Thyroid gland (tissue), 4 donors: ENCODE results near the gene DCDC1. TPM values are rescaled to one million over a fixed set of nuclear protein-coding genes. Genes with fewer than 3 reads are reported as not detected.

ENCODE experiments used
- DNase-seq, 2 donors: peaks; one replicate each; pipeline ENCODE4 v3.0.0-alpha.2; 2019
- H3K27ac ChIP-seq, 3 donors: fragments of 200-600 bp; sonication (generic); 1 replicate in 2 of 3; 2 replicates in 1 of 3; pipeline ENCODE4 v1.5.1; 2016 to 2019; ENCODE audit warnings: mild to moderate bottlenecking in 1 of 3, moderate library complexity in 1 of 3
- H3K27me3 ChIP-seq: fragments of 200-600 bp; sonication (generic); one replicate; pipeline ENCODE4 v1.5.1; 2019
- H3K36me3 ChIP-seq, 2 donors: fragments of 200-600 bp; sonication (generic); one replicate each; pipeline ENCODE4 v1.5.1; 2016 to 2019
- H3K4me1 ChIP-seq, 2 donors: fragments of 200-600 bp; sonication (generic); one replicate each; pipeline ENCODE4 v1.5.1; 2017 to 2019
- H3K4me3 ChIP-seq, 3 donors: fragments of 200-600 bp; sonication (generic); replicated peaks in 1 of 3; 1 replicate in 2 of 3; 2 replicates in 1 of 3; pipeline ENCODE4 v1.5.1; 2016; ENCODE audit warnings: mild to moderate bottlenecking in 1 of 3
- H3K9me3 ChIP-seq: fragments of 200-600 bp; sonication (generic); one replicate; pipeline ENCODE4 v1.5.1; 2017
- POLR2A ChIP-seq, 2 donors: fragments of 450-650 bp; IDR thresholded peaks; one replicate each; pipeline ENCODE4 v1.6.1; 2017; ENCODE audit warnings: antibody characterized with exemption in 2 of 2, mild to moderate bottlenecking in 2 of 2, moderate library complexity in 1 of 2
- WGBS, 2 donors: methylation state at CpG; one replicate each; pipeline ENCODE4 v1.1.5; 2017; 5-methylcytosine and 5-hydroxymethylcytosine counted together
- intact Hi-C: fragments of 100-400 bp; cut with DNase I; formaldehyde crosslinking; loops from one replicate; pipeline ENCODE4 v1.15.1; 2023
- total RNA-seq, 4 donors: library from RNA; depleted of rRNA; stranded (reverse); fragments of >200 nt; gene quantifications; one replicate each; pipeline ENCODE4 v1.2.3, GENCODE V29; 2016
- TF ChIP-seq, protein P1 (sequence below), 6 experiments: fragments of 200-600 bp in 3 of 6; fragments of 450-650 bp in 3 of 6; sonication (generic) in 3 of 6; IDR thresholded peaks; one replicate each; pipeline ENCODE4 v1.5.1; 2016 to 2019; ENCODE audit warnings: antibody characterized with exemption in 6 of 6, mild to moderate bottlenecking in 2 of 6, inconsistent platforms in 1 of 6, moderate library complexity in 1 of 6

The DCDC1 gene
- total RNA-seq, 4 donors from 2014 or later = 4.4 to 17.2 (median 9.9) TPM

DNA sequence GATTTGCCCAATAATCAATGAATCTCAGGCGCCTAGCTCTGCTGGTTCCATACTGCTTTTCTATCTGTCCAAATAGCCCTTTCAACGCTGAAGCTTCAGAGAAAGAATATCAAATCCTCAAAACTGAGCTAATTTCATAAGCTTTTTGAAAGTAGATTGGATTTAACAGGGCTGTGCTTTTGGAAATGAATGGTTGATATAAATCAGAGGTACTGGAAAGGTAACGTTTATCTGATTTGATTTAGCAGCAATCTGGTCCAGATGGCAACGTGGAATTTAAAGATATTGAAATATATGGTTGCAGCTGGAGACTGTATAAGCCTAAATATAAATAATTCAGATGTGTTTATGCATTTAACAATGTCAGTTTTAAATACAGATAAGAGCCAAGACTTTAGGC lies 553.9 kb downstream of the DCDC1 start:
- H3K9me3 ChIP-seq = no peaks in the 10 kb centered on the region
- intact Hi-C loops = no loop called here
- no peaks in the 10 kb centered on the region for H3K27me3 ChIP-seq
- no peak overlapping the region for H3K4me3 ChIP-seq
- H3K36me3 ChIP-seq = no peaks in the 10 kb centered on the region
- 76 to 88% methylated on average over 4 of the region's 4 CpGs for WGBS, 2 donors
- H3K4me1 ChIP-seq = peaks cover 0 to 11% of the 10 kb centered on the region in 2 donors
- TF ChIP-seq, protein P1, sequence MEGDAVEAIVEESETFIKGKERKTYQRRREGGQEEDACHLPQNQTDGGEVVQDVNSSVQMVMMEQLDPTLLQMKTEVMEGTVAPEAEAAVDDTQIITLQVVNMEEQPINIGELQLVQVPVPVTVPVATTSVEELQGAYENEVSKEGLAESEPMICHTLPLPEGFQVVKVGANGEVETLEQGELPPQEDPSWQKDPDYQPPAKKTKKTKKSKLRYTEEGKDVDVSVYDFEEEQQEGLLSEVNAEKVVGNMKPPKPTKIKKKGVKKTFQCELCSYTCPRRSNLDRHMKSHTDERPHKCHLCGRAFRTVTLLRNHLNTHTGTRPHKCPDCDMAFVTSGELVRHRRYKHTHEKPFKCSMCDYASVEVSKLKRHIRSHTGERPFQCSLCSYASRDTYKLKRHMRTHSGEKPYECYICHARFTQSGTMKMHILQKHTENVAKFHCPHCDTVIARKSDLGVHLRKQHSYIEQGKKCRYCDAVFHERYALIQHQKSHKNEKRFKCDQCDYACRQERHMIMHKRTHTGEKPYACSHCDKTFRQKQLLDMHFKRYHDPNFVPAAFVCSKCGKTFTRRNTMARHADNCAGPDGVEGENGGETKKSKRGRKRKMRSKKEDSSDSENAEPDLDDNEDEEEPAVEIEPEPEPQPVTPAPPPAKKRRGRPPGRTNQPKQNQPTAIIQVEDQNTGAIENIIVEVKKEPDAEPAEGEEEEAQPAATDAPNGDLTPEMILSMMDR (IDR thresholded peaks at IDR 0.05) = no peak
- no peak for TF ChIP-seq POLR2A (IDR thresholded peaks at IDR 0.05)
- no peak for DNase-seq
- H3K27ac ChIP-seq = no peak overlapping the region

GRCh38 chr11:30814737-30815136 lies 554.8 kb downstream of the DCDC1 start:
- peaks cover 0 to 11% of the 10 kb centered on the region in 2 donors for H3K4me1 ChIP-seq
- no peaks in the 10 kb centered on the region for H3K27me3 ChIP-seq
- intact Hi-C loops = no loop called here
- H3K4me3 ChIP-seq = no peak overlapping the region
- H3K9me3 ChIP-seq = no peaks in the 10 kb centered on the region
- H3K27ac ChIP-seq = no peak overlapping the region
- 82 to 90% methylated on average over 1 of the region's 1 CpG for WGBS, 2 donors
- TF ChIP-seq, protein P1 (IDR thresholded peaks at IDR 0.05) = no peak
- no peak for TF ChIP-seq POLR2A (IDR thresholded peaks at IDR 0.05)
- H3K36me3 ChIP-seq = no peaks in the 10 kb centered on the region
- no peak for DNase-seq

Other genes starting within 250 kb of the DCDC1 start
- gene DNAJC24, start 121 bp upstream of the DCDC1 start, total RNA-seq = 10 to 100 TPM; 15.4 to 22.1 (median 19.0) TPM
- gene IMMP1L, start 139.9 kb upstream of the DCDC1 start, total RNA-seq = 10 to 100 TPM in 3 of 4 donors, 1 to 10 TPM in 1; 9.5 to 76.9 (median 14.7) TPM
- gene ELP4, start 140.0 kb upstream of the DCDC1 start, total RNA-seq = 10 to 100 TPM; 27.4 to 36.5 (median 33.0) TPM